ENCODE data around the gene TEX26. TPM values are rescaled to one million over a fixed set of nuclear protein-coding genes. Genes with fewer than 3 reads are reported as not detected.

The TEX26 gene
- total RNA-seq, 2 donors from 2014 or later: not detected

Other genes with a start within 250 kb of the TEX26 start
- gene ALOX5AP, start 197.1 kb upstream of the TEX26 start, total RNA-seq: 1 to 10 TPM; 4.9 to 7.6 TPM
- gene MEDAG, start 26.4 kb upstream of the TEX26 start, total RNA-seq: 1 to 10 TPM; 2.3 to 3.9 TPM
- 10 to 100 TPM; 35.4 to 41.9 TPM for gene HSPH1, start 229.2 kb downstream of the TEX26 start, total RNA-seq

Data from left colon (tissue), 2 donors.